Fibroblast of pulmonary artery (primary cell): ENCODE measurements around the gene CCDC6.

Experiments used
- DNase-seq: peaks from one replicate; pipeline ENCODE4 v3.0.0-alpha.2; 2010; ENCODE audit warnings: low read depth
- H3K4me3 ChIP-seq: replicated peaks from 2 replicates; pipeline ENCODE4 v1.5.1; 2011; ENCODE audit warnings: low read depth, mild to moderate bottlenecking, control low read depth, low read length, moderate library complexity
- TF ChIP-seq, protein P1 (sequence below): IDR thresholded peaks from 2 replicates; pipeline ENCODE4 v1.5.1; 2011; ENCODE audit warnings: mild to moderate bottlenecking, control low read depth, low read length, inconsistent platforms; ENCODE audit errors: missing control alignments

CCDC6 gene

DNA sequence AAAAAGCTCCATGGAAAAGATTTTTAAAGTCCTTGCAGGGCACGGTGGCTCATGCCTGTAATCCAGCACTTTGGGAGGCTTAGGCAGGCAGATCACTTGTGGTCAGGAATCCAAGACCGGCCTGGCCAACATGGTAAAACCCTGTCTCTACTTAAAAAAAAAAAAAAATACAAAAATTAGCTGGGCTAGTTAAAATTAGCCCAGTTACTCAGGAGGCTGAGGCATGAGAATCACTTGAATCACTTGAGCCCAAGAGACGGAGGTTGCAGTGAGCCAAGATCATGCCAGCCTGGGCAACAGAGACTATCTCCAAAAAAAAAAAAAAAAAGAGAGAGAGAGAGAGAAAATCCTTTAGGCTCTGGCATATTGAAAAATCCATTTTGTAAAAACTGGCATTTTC, 61.9 kb downstream of the CCDC6 start:
- TF ChIP-seq, protein P1, sequence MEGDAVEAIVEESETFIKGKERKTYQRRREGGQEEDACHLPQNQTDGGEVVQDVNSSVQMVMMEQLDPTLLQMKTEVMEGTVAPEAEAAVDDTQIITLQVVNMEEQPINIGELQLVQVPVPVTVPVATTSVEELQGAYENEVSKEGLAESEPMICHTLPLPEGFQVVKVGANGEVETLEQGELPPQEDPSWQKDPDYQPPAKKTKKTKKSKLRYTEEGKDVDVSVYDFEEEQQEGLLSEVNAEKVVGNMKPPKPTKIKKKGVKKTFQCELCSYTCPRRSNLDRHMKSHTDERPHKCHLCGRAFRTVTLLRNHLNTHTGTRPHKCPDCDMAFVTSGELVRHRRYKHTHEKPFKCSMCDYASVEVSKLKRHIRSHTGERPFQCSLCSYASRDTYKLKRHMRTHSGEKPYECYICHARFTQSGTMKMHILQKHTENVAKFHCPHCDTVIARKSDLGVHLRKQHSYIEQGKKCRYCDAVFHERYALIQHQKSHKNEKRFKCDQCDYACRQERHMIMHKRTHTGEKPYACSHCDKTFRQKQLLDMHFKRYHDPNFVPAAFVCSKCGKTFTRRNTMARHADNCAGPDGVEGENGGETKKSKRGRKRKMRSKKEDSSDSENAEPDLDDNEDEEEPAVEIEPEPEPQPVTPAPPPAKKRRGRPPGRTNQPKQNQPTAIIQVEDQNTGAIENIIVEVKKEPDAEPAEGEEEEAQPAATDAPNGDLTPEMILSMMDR: no peak
- DNase-seq: no peak
- H3K4me3 ChIP-seq: no peak overlapping the region

DNA sequence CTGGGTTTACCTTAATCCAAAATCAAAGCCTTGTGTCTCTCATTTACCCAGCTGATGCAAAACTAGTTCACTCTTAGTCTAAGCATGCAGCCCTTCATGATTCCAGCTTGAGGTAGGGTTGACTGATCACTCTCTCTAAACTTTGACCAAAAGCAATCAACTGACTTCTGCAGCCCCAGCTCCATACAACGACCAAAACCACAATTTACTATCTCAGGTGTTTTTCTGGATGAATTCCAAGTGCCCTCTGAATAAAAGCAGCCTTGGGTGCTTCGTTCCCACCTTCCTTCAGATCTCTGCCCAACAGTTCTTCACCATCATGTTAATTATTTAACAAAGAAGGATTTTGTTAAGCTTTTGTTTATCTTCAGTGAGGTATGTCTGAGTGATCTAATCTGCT, 62.6 kb downstream of the CCDC6 start:
- DNase-seq: no peak
- TF ChIP-seq, protein P1: no peak
- no peak overlapping the region for H3K4me3 ChIP-seq

DNA sequence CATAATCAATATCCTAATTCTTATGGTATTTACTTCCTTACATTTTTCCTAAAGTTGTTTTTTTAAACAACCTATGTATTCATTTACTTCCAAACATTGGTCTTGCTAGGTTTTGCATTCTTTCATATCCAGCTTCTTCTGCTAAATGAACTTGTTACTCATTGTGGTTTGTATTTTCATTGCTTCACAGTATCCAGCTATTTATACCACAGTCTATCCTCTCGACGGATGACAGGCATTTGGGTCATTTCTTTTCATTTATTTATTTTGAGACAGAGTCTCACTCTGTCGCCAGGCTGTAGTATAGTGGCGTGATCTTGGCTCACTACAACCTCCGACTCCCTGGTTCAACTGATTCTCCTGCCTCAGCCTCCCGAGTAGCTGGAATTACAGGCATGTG, 66.8 kb downstream of the CCDC6 start:
- TF ChIP-seq, protein P1: no peak
- H3K4me3 ChIP-seq: no peak overlapping the region
- peak; percentile 25 for DNase-seq

DNA sequence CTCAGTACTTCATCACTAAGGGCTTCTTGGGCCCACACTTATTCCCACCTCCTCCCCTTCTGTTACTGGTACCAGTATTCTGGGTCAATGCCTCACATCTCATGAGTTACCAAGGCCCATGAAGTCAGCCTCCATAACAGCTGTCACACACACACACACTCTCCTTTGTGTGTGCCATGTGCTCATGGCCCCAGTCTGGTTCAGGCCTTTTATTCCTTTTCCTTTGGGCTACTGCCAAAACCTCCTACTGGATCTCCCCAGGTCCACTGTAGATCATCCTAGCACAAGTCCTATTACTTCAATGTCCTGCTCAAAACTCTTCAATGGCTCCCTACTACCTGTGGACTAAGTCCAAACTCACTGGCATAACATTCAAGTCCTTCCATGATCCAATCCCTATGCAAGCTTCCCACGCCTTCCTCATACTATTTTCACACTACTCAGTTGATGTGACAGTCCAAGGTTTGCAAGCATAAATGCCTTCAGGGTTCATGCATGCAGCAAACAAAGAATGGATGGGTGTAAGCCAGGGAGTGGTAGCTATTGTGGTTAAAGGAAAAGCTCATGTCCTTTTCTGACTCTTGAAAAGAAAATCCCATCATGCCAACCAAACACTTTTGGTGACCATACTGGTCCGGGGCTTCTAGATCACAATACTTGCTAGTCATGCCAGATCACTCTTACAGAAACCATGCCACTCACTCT, 68.1 kb downstream of the CCDC6 start:
- TF ChIP-seq, protein P1: no peak
- H3K4me3 ChIP-seq: no peak overlapping the region
- no peak for DNase-seq

GRCh38 chr10:59833810-59834209, 72.5 kb downstream of the CCDC6 start:
- DNase-seq: no peak
- TF ChIP-seq, protein P1: no peak
- H3K4me3 ChIP-seq: no peak overlapping the region

- TF ChIP-seq, protein P1: no peak
- DNase-seq: no peak
- no peak overlapping the region for H3K4me3 ChIP-seq
Measured at GRCh38 chr10:59832506-59832905, 73.8 kb downstream of the CCDC6 start.
